DMS53 treated with DMSO at 0.1 percent for 48 hours (cell line): ENCODE results near the gene USP49.
A peak's percentile ranks its signal among the peaks of the same experiment; 100 is the strongest.

Source experiments
- DNase-seq: peaks from one replicate; lab custom pipeline; 2025; ENCODE audit not compliant: unreplicated experiment; lab: John Stamatoyannopoulos, UW

Gene USP49

GRCh38 chr6:41877051-41877680, 18.0 kb downstream of the USP49 start:
- DNase-seq: no peak

DNA sequence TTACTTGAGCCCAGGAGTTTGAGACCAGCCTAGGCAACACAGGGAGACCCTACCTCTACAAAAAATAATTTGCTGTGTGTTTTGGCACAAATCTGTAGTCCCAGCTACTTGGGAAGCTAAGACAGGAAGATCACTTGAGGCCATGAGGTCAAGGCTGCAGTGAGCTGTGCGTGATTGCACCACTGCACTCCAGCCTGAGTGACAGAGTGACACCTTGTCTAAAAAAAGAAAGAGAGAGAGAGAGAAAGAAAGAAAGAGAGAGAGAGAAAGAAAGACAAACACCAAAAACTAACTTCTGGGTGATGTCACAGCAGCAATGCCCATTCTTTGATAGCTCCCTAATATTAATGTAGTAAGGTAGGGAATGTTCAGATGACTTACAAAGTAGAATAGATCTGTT, 20.4 kb downstream of the USP49 start:
- no peak for DNase-seq

DNA sequence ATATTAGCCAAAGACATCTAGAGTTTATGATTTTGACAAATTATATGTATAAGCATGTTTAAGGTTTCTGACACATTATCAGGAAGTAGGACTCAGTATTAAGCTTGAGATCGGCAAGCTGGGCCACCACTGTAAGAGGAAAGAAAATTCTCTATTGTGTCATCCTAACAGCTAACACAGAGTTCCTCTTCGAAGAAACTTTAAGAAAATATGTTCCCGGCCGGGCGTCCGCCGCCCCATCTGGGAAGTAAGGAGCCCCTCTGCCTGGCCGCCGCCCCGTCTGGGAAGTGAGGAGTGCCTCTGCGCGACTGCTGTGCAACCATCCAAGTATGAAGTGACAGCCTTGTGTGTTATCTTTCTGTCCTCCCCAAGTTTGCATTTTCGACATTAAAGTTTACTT, 23.0 kb downstream of the USP49 start:
- DNase-seq: no peak

GRCh38 chr6:41871691-41872090, 23.5 kb downstream of the USP49 start:
- DNase-seq: no peak

DNA sequence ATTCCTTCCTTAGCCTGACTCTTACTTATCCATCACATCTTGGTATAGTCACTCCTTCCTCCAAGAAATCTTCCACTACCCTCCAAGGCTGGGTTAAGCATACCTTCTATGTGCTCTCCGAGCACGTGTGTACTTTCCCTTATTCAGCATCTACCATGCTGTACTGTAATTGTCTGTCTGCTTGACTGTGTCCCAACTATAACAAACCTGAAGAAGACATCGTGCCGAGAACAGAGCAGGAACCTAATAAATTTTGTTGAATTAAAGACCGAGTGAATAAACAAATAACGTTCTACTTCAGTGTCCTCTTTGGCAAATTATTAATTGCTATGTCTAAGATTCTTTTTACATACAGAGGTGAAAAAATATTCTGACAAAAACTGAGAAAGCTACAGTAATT, 35.8 kb downstream of the USP49 start:
- no peak for DNase-seq

- DNase-seq: no peak
These were observed 36.5 kb downstream of the USP49 start for GRCh38 chr6:41858703-41859102.

GRCh38 chr6:41850861-41851260, 44.3 kb downstream of the USP49 start:
- DNase-seq: no peak

GRCh38 chr6:41846666-41847237, 48.4 kb downstream of the USP49 start:
- DNase-seq: peak; percentile 82

GRCh38 chr6:41843178-41843577, 52.0 kb downstream of the USP49 start:
- DNase-seq: no peak

DNA sequence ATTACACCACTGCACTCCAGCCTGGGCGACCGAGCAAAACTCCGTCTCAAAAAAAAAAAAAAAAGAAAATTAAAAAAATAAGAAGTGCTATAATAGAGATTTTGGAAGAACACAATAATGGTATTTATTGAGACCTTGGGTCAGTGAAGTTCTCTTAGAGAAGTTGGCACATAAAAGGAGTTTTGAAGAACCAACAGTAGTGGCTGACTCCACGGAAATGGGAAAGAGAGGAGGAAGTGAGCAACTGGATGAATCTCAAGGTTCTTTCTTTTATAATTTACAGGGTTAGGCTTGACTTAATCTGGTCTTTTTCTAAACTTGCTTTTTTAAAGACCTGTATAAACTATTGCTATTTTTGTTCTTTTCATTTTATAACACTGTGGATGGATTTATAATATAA, 54.8 kb downstream of the USP49 start:
- DNase-seq: no peak

- DNase-seq: no peak
These were observed 58.5 kb downstream of the USP49 start for GRCh38 chr6:41836660-41837052.

- no peak for DNase-seq
These were observed 59.0 kb downstream of the USP49 start for GRCh38 chr6:41836022-41836659.

DNA sequence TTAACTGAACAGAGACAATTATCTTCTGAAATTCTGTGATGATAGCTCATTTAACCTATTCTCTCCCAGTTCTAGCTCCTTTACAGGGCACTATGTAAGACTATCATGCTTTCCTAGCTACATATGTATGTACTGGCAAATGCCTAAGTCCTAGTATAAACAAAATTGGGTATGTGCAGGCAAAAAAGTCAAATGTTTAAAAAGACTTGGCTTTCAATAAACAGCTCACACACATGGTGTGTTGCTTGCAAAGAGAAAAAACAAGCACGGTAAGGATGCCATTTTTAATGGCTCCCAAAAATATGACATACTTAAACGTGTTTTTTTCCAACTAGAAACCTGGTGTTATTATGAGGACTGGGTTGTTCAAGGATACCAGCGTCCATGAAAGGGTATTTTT, 62.9 kb downstream of the USP49 start:
- DNase-seq: no peak

- no peak for DNase-seq
These were observed 68.7 kb downstream of the USP49 start for GRCh38 chr6:41826343-41827022.

DNA sequence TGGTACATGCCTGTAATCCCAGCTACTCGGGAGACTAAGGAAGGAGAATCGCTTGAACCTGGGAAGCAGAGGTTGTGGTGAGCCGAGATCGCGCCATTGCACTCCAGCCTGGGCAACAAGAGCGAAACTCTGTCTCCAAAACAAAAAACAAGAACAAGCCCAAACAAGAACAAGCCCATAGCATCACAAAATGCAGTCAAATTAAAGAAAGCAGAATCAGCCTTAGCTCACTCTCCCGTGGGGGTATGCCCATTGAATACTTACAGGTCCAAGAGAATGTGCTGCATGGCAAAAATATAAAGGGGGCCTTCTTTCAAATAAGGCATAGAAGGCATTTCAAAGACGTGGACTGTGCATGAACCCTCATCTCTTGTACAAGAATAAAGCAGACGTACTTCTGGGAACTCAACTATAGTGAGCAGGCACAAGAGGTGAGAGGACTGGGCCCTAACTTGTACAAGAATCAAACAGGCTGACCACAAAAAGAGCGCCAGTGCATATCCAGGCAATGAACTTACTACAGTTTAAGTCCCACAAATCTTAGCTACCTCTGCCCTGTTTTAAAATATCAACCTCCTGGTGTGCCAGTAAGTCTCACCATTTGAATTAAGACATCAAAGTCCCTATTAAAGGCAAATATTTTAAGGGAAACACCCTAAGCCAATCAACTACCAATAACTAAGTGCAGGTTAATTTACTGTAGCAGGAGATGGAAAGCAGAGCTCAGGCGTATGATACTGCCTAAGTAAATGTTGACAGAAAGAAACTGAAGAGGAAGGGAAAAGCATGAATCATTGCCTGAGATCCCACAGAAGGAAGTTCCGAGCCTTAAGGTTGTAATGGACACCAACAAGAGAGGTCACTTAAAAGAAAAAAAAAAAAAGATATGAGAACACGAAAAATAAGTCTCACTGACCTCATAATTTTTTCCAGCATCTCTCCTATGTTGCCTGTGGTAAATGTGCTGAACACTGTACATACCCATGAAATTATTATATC, 70.3 kb downstream of the USP49 start:
- peak; percentile 72 for DNase-seq

GRCh38 chr6:41823178-41823577, 72.0 kb downstream of the USP49 start:
- no peak for DNase-seq

DNA sequence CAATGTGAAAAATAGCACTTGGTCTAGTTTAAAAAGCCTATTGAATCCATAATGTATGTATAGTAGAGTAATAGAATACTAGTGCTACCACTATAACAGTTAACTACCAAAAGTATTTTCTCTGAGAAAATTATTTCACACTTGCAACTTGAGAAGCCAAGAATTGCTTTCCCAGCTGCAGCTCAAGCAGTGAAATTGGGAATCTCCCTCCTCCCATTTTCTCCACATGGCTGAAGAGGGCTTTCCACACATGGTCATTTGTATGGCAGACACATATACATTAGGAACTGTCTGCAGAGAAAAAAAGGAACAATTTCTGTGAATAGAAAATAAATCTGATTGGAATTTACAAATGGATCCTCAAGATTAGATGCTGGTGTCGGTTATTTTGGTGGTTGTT, 73.2 kb downstream of the USP49 start:
- DNase-seq: no peak

DNA sequence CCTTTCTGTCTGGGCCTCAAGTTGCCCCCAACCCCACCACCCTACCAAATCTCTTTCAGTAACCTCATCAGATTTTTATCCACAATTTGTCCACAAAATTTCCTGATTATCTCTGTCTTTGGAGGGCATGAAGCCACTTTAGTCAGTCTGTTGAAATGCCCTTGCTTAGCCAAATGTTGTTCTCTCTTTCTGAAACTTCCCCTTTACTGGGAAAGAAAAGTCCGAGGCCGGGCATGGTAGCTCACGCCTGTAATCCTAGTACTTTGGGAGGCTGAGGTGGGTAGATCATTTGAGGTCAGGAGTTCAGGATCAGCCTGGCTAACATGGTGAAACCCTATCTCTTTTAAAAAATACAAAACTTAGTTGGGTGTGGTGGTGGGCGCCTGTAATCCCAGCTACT, 73.9 kb downstream of the USP49 start:
- no peak for DNase-seq

DNA sequence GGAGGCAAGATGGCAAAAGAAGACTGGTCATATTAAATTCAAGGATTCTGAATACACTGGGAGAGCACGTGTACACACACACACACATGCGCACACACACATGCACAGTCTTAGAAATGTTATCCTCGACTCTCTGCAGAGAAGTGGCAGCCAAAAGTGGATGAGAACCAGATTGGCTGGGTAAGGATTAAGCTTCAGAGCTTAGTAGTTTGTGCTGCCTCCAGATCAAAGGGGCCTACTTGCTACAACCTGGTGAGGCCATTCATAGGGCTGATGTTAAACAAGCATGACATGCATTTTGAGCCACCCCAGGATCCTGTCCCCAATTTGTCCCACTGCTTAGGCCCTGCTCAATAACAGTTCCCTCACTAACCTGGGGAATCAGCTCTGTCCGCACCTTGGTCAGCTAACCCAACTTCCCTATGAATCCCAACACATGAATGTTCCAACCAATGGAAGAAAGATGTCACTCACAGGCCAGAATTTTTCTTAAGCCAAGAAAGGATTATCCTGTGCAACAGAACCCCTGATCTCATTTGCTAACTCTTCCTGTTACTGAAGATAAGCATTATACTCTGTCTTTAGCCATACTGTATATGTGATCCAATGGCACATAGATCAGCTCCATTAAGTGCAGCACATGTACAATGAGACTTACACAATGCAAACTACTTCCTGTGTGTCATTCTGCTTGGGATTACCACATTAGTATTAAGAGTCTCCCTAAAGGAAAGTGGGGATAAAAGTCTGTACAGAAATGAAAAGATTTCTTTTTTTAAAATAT, 76.7 kb downstream of the USP49 start:
- no peak for DNase-seq

DNA sequence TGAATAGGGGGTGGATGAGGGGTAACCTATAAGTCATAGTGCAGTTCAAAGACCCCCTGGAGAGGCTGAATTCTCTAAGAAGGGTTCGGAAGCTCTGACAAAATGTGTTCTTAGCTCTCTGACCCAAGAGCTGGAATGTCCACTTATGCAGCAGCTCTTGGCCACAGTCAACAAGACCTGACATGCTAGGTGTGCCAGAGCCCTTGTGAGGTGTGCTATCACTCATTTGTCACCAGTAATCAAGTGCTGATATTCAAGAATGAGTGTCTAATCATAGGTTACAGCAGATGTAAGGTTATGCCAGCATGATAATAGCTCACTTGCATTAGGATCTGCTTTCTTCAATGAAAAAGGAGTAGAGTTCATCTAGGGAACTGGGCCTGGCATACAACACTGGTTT, 79.6 kb downstream of the USP49 start:
- no peak for DNase-seq
